Hippocampal formation (tissue), 2 donors: ENCODE data around the gene TMEM9.
A peak's percentile ranks its signal among the peaks of the same experiment; 100 is the strongest.

Experiments used
- DNase-seq, 2 donors: peaks; one replicate each; lab custom pipeline; 2025; lab: John Stamatoyannopoulos, UW

TMEM9 gene

GRCh38 chr1:201108614-201109013, 45.7 kb downstream of the TMEM9 start:
- no peak for DNase-seq

DNA sequence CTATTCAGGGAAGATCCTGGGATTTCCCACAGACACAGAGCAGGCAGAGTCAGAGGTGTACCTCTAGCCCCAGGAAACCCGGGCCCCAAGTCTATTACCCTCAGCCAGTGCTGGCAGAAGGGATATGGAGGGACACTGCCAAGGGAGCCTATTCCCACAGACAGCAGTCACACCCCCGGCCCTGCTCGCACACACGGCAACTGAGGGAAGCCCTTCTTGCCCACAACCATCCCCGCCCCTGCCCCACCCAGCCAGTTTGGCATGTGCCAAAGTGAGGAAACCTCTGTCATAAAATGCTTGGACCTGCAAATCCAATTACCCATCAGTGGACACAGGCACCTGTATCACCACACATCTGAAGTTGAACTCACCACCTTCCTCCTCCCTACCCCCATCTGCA, 48.6 kb downstream of the TMEM9 start:
- DNase-seq, result no peak

DNA sequence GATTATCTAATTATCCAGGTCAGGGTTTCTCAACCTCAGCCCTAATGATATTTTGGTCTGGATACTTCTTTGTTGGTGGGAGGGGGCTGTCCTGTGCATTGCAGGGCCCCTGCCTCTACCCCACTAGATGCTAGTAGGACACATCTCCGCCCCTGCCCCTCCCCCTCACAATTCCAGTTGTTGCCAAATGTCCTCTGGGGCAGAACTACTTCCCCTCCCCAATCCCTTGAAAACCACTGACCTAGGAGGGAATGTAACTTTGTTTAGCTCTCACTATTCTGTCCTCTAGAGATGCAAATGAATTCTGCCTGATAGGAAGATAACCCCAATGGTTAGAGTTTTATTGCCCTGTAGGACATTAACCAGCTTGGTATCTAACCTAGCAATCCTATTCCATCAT, 50.1 kb downstream of the TMEM9 start:
- DNase-seq, result no peak

DNA sequence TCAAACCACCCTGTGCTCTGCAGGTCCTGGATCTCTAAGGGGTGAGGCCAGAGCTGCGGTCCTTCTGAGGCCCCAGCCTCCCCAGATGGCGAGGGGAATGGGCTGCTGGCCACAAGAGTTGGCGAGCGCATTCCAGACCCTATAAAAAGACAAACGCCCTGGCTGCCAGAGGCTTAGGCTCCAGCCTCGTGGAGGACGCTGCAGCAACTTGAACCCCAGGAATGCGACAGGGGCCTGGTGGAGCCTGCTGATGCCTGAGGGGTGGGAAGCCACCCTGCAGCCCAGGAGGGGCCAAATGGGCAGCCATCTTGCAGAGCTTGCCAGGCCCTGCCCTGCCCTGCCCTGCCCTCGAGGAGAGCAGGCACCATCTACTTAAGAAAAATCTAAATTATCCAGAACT, 50.6 kb downstream of the TMEM9 start:
- no peak for DNase-seq

DNA sequence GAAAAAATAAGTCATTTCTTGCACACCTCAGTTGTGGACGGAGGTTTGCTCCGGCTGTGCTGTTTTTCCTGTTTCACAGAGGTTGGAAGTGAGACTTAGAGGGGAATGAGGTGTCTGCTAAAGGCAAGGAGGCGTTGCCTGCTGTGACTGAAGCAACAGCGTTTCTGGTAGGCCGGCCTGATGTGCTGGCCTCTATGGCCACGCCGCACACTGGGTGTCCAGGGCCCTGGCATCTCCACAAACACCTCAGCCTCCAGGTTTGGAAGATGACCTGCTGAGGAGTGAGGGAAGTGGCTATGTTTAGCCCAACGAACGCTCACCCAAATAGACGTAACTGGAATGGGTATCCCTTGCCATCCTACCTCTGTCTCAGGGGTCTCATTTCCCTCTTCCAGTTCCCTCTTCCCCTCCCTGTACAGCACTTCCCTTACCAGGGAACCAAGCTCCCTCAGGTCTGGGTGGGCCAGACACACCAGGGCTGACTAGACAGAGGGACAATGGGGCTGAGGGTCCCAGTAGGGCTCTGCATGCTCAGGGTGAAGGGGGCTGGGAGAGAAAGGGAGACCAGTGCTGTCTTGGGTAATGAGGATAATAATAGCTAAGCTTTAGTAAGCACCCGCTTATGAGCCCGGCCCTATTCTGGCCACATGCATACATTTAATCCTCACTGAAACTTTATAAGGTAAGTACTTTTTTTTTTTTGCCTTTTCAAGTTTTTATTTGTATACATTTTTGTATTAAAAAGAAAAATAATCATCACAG, 53.9 kb downstream of the TMEM9 start:
- DNase-seq, result no peak

DNA sequence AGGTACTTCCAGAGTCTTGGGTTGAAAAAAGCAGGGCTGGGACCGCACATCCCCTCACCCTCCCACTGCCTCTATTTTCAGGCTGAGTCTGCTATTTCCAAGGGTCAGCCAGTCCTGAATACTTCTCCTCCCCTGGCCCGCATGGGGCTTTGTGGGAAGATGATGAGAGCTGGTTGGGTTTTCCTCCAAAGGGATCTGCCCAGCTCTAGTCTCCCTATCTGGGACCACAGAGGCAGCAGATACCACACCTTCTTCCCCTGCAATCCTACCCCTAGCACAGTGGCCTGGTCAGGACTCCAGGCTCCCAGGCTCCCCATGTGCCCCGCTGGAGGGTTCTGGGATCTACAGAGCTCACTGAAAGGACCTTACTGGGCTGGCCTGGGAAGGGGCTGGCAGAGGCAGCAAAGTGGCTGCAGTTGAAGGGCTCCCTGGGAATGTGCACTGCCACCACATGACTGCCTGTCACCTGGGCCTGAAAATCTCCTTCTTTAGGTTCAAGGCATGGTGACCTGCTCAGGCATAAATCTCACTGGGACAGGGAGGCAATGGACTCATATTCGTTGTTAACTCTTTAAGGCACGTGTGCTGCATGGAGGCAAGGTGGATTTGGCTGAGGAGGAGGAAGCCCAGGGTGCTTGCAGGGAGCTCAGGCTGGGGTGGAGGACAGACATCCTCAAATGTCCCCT, 55.1 kb downstream of the TMEM9 start:
- no peak for DNase-seq

DNA sequence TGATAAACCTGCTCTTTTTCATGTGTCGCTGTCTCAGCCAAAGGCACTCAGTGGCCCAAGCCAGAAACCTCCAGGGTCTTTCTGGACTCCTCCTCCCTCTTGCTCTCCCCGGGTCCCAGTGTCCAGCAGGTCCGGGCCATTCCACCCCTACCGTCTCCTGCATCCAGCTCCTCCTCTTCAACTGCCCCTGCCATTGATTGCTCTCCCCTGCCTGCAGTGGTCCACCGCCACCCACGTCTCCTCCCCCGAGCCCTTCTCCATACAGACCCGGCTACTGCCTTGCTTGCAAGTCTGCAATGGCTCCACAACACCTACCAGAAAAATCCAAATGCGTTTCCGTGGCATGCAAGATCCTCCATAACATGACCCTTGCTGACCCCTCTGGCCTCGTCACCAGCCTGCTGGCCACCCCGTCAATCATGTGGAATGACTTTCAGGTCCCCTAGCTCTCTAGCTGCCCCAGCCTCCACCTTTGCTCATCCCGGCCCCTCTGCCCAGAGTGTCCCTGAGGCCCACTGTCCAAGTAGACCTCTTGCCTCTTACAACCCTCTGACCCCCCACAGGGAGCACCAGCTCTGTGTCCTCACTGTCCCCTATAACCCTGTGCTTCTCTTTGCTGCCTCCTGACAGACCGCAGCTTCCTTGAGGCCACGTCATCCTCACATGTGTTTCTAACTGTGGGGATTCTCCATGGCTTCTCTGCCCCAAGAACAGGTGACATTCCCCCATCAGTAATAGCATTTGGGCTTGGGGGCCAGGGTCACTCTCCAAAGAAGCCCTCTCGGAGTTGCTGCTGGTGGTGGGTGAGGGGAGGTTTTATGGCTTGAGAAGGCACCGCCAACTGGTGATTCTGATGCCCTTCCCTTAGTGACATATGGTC, 57.1 kb downstream of the TMEM9 start:
- DNase-seq, result no peak

- DNase-seq, result no peak
These were observed 58.2 kb downstream of the TMEM9 start for GRCh38 chr1:201096041-201096461.

- DNase-seq, result no peak
These were observed 58.7 kb downstream of the TMEM9 start for GRCh38 chr1:201095581-201095980.

- DNase-seq, result no peak
These were observed 59.4 kb downstream of the TMEM9 start for GRCh38 chr1:201094832-201095231.

DNA sequence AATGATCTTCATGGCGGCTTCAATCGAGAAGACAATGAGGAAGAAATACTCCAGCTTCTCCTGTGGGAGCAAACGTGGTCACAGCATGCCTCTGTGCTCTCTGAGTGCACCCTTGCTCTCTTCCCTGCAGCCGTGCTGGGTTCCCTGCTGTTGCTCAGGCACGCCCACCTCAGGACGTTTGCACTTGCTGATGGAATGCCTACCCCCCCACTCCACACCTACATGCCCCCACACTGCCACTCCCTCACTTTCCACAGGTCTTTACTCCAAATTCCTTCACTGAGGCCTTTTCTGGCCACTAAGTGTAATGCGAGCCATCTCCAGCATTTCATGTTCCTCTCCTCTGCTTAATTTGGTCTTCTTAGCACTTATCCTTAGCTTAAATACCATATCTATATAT, 60.3 kb downstream of the TMEM9 start:
- DNase-seq, result no peak

GRCh38 chr1:201093561-201093960, 60.7 kb downstream of the TMEM9 start:
- DNase-seq, result no peak

- no peak for DNase-seq
These were observed 61.5 kb downstream of the TMEM9 start for GRCh38 chr1:201092738-201093137.

GRCh38 chr1:201091256-201091655, 63.0 kb downstream of the TMEM9 start:
- DNase-seq, result no peak

DNA sequence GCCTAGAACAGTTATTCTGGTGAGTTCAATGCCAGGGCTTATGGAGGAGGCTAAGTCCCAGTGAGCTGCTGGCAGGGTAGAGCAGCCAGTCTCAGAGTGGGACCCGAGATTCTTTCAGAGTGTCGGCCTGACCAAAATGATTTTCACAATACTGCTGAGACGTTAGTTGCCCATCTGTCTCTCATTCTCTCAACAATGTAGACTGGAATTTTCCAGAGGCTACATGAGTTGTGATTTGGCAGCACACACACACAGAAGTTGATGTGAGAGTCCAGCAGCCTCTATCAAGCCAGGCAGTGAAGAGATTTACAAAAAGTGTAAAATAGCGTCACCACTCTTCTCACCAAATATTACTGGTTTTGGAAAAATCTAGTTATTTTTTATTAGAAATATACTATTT, 63.7 kb downstream of the TMEM9 start:
- no peak for DNase-seq

GRCh38 chr1:201089596-201089995, 64.7 kb downstream of the TMEM9 start:
- DNase-seq, result no peak

DNA sequence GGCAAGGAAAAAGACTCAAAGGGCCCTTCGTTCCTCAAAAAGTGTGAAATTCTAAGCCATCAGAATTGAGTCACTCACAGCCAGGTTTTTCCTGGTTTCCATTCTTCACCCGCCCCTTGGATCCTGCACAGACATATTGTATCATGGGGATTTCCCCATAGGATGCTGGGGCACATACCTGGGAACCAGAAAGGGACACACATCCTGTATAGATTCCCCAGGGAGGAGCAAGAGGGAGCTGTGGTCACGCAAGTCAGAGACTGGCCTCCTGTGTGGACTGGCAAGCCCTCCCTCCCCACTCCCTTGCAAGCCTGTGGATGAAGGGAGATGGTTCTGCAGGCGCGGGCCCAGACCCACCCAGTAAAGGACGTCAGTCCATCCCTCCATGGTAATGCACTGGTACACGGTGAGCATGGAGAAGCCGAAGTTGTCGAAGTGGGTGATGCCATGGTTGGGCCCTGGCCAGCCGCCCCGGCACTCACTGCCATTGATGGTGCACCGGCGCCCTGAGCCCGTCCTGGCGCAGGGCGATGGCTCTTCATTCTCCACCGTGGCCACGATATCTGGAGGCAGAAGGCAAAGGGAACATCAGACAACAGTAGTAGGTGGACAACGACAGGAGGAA, 65.3 kb downstream of the TMEM9 start:
- no peak for DNase-seq

DNA sequence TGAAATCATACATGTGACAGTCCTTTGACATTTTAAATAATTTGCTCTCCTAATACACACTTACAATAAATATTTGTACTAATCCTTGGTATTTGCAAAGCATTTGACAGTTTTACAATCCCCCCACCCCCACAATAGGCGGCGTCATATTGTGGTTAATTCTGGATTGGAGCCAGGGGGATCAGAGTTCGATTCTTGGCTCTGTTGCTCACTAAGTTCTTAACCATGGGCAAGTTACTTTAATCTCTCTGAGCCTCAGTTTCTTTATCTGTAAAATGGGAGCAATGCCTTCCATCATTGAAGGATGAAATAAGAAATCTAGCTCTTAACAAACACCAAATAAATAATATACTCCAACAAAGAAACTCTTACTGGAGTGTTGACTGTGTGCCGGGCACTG, 65.9 kb downstream of the TMEM9 start:
- no peak for DNase-seq

DNA sequence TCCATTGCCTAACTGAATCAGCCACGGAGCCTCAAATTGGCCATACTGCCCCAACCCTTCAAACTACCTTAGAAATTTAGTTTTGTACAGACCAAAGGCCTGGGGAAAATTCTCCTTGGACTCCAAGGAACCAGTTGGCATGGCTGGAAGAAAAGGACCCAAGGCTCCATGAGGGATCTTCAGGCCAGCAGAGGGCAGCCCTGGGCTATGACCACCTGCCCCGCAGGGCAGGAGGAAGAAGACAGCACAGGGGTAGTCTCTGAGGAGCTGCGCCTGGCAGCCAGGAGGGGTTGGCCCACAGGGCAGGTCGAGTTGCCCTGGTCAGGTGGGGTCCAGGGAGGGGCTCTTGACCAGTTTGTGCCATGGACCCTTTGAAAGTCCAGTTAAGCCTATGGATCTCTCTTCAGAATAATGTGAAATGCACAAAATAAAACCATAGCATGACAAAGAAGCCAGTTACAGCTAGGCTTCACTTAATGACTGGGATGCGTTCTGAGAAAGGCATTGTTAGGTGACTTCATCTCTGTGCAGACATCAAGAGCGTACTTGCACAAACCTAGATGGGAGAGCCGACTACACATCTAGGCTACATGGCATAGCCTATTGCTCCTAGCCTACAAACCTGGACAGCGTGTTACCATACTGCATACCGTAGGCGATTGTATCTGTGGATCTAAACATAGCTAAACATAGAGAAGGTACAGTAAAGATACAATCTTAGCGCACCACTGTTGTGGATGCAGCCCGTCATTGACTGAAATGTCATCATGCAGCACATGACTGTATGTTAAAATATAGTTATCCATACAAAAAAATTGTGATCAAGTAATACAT, 68.2 kb downstream of the TMEM9 start:
- peak in 1 of 2 donors; percentile 30 for DNase-seq
